HG03103 (cell line): Measurements from ENCODE around the gene GRB2.
A peak's percentile ranks its signal among the peaks of the same experiment; 100 is the strongest.
"Not testable (repeated sequence)": the region's sequence is repeated elsewhere in the genome, so short reads cannot be mapped to it uniquely, and the experiment has no call there.

Source experiments
- ATAC-seq: cut with Tn5 transposase; IDR thresholded peaks from one replicate; pipeline ENCODE4 v1.9.1; 2021; ENCODE audit warnings: low read depth; ENCODE audit not compliant: unreplicated experiment

The GRB2 gene

DNA sequence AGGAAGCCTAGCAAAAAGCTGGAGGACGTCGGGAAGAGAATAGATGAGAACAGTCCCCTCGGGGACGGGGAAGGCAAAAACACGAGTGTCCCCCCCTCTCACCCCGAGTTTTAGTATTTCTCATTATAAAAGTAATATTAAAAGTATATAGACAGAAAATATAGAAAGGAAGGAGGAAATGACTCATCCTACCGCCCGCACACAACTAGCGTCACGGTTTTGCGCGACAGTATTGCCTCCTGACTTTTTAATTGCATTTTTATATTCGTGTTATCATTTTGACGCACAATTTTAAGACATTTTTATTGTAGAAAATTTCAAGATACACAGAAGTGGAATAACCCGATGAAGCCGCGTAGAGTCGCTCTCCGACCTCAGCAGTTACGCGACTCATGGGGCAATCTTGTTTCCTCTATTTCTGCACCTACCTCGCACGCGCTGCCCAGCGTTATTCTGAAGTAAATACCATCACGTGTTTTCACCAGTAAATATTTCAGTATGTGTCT is 115.6 kb downstream of the GRB2 start:
- no peak for ATAC-seq

DNA sequence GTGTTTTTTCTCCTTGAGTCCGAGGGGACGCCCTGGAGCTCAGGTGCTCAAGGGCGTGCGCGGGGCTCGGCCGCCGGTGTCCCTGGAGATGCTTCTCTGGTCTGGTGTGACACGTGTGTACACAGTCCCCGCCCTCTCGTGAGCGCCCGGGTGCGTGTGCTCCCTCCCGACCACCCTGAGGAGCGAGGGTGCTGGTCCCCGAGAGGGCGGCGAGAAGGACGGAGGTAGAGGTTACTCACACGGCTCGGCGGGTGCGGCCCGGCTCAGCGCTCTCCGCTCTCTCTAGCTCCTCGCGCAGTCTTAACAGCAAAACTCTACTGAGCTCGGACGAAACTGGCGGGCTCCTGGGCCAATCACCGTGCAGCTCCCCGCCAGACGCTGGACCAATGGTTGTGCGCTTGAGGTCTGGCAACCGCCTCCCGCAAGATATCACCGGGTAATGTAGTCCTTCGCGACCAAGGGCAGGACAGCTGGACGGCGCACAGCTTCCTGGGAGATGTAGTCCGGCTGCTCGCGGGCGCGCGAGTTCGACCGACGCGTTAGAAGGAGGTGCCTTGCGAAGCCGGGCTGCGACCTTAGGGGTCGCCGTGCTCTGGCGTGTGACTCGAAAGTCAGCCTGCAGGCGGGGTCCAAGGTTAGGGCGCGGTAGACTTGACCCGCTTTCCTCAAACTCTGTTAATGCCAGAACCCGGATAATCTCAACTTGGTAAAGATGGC is 116.2 kb downstream of the GRB2 start, which contains the start of gene SLC25A19:
Gene SLC25A19, minus strand, starts transcription at position 319 of the 717 bp plus-strand sequence. CDS start 2,669 bp downstream, outside the sequence.
- ATAC-seq, result peak; percentile 87

DNA sequence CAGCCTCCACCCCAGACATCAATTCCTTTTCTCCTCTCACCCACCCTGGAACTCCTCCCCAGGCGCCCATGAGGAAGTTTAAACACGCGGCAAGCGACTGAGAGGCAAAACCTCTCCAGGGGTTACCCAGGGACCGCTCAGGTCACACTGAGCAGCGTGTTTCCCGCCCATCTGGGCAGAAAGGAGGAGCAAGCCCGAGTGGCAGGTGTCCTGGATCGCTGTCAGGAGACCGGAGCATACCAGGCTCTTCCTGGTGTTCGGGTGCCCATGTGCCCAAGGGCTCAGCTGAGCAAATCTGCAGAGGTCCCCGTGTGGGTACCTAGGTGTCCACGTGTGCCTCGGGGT is 116.7 kb downstream of the GRB2 start:
- peak; percentile 1 for ATAC-seq

DNA sequence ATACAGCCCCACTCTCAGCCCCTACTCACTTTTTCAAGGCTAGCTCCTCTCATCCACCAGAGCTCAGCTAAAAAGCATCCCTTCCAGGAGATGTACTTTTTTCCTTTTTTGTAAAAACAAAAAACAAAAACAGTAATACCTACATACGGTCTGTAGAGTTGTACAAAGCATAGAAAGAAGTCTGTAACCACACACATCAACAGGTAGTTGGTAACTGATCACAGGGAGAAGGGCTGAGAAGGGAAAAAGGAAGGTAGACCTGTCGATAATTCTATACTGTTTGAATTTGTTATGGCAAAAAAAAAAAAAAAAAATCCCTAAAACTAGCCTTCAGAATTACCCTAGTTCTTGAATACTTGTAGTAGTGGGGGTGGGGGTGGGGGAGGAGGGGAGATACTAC is 117.1 kb downstream of the GRB2 start:
- no peak for ATAC-seq

DNA sequence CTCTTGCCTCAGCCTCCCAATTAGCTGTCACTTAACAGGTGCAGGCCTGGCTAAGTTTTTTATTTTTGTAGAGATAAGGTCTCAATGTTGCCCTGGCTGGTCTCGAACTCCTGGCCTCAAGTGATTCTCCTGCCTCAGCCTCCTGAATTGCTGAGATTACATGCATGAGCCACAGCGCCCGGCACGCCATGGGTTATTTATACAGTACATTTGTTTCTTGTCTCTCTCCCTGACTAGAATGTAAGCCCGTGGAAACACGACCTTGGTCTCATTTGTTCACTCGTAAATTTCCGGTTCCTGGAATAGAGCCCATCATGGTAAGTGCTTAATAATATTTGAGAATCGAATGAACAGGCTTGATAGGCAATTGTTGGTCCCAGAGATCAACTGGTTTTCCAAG is 118.3 kb downstream of the GRB2 start:
- no peak for ATAC-seq

DNA sequence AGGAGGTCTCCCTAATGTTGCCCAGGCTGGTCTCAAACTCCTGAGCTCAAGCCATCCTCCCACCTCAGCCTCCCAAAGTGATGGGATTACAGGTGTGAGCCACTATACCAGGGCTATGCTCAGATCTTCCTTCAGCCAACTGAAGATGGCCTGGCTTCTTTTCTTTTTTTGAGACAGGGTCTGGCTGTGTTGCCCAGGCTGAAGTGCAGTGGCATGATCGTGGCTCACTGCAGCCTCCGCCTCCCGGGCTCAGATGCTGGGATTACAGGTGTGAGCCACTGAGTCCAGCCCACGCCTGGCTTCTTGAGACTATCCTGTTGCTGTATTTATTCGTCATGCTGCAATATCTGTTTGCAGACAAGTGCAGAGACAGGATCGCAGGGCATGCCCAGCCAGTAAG is 120.4 kb downstream of the GRB2 start:
- ATAC-seq, result no peak

DNA sequence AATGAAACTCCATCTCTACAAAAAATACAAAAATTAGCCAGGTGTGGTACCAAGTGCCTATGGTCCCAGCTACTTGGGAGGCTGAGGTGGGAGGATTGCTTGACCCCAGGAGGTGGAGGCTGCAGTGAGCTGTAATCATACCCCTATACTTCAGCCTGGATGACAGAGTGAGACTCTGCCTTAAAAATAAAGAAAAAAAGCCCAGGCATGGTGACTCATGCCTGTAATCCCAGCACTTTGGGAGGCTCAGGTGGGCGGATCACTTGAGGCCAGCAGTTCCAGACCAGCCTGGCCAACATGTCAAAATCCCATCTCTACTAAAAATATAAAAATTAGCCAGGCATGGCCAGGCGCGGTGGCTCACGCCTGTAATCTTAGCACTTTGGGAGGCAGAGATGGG is 125.3 kb downstream of the GRB2 start:
- not testable (repeated sequence) for ATAC-seq

DNA sequence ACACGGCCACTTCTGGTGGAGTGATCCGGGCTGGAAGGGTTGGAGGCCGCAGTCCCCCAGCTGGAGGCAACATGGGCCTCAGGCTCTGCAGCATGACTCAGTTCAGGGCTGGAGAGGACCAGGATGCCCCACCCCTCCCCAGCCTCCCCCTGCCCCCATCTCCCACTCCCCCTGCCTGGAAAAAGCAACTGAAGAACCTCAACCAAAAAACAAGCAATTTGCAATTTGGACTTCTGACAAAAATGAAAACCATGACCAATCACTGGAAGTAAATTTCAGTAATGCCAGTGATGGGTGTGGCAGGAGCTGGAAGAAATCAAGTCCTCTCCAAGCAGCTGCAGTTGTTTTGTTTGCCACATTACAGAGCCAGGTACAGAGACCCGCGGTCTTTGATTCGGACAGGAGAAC is 127.8 kb downstream of the GRB2 start:
- no peak for ATAC-seq

DNA sequence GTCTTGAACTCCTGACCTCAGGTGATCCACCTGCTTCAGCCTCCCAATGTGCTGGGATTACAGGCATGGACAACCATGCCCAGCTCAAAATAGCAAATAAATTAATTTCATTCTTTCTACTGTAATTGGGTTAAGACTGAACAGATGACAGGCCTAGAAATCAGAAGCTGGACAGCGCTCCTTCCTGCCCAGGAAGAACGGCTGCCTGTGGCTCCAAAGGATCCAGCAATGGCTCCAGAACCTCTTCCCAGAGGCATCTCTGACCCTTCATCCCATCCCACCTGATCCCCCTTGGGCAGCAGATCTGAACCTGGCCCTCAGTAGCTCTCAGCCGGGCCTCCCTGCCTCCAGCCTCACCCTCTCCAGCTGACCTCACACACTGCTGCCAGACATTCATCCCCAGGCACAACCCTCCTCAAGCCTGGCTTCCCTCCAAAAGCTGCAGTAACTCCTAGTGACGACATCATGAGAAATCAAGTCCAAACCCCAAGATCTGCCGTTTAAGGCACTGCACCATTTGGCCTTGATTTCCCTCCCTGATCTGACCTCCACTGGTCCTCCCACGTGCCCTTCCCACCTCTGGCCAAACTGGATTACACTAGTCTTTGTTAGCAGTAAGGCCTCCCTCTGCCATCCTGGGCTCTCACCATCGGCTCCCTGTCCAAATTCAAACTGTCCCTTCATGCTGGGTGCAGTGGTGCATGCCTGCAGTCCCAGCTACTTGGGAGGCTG is 131.3 kb downstream of the GRB2 start:
- ATAC-seq, result no peak

DNA sequence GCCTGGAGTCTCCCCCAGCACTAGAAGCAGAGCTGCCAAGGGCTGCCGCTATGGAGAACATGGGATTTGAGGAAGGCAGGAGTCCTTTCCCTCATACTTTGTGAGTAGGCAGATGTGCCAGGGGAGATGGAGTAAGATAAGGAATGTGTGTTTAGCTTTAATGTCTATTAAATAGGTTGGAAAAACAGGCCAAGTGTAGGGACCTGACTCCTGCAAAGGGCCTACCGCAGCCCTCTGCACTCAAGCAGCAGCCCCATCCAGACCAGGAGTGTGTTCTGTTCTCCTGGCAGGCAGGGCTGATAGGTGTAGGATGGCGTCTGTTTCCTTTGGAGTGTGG is 132.7 kb downstream of the GRB2 start:
- no peak for ATAC-seq

DNA sequence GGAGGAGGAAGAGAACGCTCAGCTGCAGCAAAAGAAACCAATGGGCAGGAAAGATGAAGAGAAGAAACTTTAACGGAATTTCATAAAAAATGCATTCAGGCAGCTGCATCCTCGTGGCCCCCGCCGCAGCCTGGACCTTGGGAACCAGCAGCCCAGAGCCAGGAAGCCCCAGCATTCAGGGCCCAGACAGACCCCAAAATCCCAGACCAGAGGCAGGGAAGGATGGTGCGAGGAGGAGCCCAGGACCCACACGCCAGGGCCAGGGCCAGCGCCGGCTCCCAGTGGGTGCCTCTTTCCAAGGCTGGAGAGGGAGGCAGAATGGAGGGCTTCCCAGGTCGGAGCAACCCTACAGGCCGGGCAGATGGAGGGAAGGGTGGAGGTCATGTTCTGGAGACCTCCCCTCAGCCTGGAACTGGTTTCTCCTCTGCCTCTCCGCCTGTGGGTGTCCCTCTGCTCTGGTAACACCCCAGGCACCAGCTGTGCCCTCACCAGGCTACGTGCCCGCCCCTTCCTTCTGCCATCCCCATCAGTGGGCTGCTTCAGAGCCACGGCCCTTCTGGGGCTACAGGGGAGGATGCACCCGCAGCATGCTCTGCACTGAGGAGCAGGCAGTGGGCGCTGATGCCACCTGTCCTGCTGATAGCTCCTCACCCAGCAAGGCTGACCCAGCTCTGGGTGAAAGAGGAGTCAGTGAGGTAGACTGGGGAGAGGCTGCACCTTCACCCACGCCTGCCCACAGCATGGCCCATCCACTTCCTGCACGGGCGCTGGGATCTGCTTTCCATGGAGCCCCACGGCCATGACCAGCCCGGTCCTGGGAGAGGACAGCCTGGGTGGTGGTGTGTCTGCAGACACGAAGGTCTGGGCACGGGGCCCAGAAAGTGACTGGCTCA is 133.3 kb downstream of the GRB2 start:
- no peak for ATAC-seq

DNA sequence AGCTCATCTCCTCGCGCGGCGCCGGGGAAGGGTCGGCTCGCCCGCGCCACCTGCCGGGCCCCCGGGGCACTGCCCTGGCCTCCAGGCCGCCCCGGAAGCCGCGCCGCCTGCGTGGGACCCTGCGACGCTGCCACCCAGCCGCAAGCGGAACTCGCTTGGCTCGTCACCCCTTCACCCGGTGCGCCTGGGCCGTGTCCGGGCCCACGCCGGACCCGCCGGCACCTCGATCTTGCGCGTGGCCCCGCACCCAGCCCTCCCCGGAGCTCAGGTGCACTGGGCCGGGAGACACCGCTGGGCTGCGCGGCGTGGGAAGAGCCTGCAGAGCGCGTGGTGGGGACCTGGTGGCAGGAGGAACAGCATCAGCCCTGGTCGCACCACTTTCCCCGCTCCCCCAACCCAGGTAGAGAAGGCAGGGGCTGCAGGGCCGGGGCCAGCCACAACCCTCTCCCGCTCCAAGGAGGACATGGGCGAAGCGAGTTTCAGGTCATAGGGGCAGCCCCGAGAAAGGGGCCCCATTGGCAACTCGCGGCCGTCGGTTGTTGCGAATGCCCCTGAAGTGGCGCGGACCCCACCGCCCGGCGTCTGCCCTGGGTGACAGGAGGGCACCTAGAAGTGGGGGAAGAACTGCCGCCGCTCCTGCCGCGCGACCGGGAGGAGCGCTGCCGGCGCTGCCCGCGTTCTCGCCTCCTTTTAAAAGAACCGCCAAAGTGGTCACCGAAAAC is 134.1 kb downstream of the GRB2 start:
- ATAC-seq, result peak; percentile 64

DNA sequence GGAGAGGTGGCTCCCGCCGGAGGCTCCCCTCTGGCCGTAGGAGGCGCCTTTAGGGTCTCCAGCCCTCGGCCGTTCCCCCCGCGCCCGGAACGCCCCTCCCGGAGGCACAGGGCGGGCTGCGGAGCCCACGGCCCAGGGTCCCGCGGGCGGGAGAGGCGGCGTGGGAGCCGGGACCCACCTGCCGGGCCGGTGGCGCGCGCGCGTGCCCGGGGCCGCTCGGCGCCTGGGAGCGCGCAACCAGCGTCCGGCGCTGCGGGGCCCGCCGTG is 134.6 kb downstream of the GRB2 start, which contains the start of gene MIF4GD:
Gene MIF4GD, minus strand, starts transcription at position 266 of the 267 bp plus-strand sequence. CDS start 1,036 bp downstream, outside the sequence.
- ATAC-seq, result no peak

DNA sequence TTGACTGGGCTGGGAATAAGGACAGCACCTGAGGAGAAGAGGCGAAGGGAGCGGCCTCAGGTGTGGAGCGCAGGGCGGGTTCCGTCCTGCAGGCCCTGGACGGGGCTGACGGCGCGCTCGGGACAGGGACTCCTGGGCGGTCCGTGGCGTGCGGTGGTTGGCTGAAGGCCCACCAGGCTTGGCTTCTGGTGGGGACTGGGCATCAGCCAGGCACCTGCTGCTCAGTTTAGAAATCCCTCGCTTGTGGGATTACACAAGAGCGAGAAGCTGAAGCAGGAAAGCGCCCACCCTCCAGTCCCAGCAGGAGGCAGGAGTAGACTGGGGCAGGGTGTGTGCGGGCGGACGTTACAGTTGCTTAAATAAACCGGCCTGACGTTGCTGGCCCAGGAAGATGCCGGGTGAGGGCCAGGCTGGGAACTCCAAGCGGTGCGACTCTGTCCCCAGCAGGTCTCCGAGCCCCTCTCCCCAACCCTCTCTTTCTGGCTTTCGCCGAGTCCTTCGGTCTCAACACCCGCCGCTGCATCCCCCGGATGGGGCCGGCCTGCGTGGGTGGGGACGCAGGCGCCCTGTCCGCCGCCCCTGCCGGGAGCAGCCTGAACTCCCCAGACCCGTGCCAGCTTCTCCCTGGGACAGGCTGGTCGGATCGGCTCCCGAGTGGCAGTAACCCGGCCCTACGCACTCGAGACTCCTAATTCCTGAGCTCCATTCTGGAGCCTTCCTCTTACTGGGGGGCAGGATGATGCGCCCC is 135.1 kb downstream of the GRB2 start:
- peak; percentile 18 for ATAC-seq

DNA sequence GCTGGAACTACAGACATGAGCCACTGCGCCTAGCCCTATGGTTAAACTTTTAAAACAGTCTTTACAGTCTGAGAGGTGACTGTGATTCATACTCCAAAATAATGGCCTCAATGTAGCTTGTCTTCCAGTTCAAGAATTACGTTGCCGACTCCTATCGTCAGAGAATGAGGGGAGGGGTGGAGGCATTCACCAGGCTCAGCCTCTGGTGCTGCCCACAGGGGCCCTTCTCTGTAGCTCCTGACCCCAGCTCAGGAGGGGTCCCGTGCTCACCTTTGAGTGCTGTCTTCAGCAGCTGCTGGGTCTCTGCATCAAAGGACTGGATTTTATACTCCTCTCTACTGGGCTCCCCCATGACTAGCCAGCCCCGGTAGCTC is 135.6 kb downstream of the GRB2 start:
- ATAC-seq, result no peak
